Naive thymus-derived CD4-positive, alpha-beta T cell (primary cell): ENCODE results near the gene TTC27. TPM values are rescaled to one million over a fixed set of nuclear protein-coding genes. Genes with fewer than 3 reads are reported as not detected.
A peak's percentile ranks its signal among the peaks of the same experiment; 100 is the strongest.

ENCODE experiments used
- ATAC-seq: fragments of 150-1000 bp; cut with Tn5 transposase; 2 replicates; pipeline ENCODE4 v1.10.0; 2021; ENCODE audit warnings: mild to moderate bottlenecking, moderate library complexity
- CTCF ChIA-PET: fragments of 350-600 bp; sonication (Branson Sonifier 250); formaldehyde crosslinking; loops from one replicate; lab custom pipeline; 2021; ENCODE audit warnings: antibody characterized with exemption; lab: Charles Lee
- POLR2A ChIA-PET: fragments of 350-600 bp; sonication (Branson Sonifier 250); formaldehyde crosslinking; loops from one replicate; lab custom pipeline; 2021; ENCODE audit warnings: antibody characterized with exemption, inconsistent platforms; lab: Charles Lee
- DNase-seq, 9 donors: peaks; one replicate each; pipeline versions ENCODE4 v3.0.0 to v3.0.0-alpha.2; 2020 to 2022; ENCODE audit warnings: mixed read lengths in 1 of 9
- H3K27ac ChIP-seq: one replicate; pipeline ENCODE4 v1.7.0; 2013; ENCODE audit warnings: mild to moderate bottlenecking, low read depth, low read length, moderate library complexity
- H3K27me3 ChIP-seq, 2 donors: one replicate each; pipeline ENCODE4 v1.7.0; 2013; ENCODE audit warnings: low read length in 2 of 2, mild to moderate bottlenecking in 2 of 2, moderate library complexity in 2 of 2; ENCODE audit not compliant: control insufficient read depth in 2 of 2, insufficient read depth in 2 of 2
- H3K36me3 ChIP-seq, 3 experiments: 1 replicate in 2 of 3; 2 replicates in 1 of 3; pipeline ENCODE4 v1.7.0; 2013; ENCODE audit warnings: low read length in 3 of 3, mild to moderate bottlenecking in 3 of 3, moderate library complexity in 1 of 3; ENCODE audit not compliant: insufficient read depth in 3 of 3, control insufficient read depth in 2 of 3
- H3K4me1 ChIP-seq, 2 donors: one replicate each; pipeline ENCODE4 v1.7.0; 2013; ENCODE audit warnings: low read length in 2 of 2, mild to moderate bottlenecking in 2 of 2, moderate library complexity in 1 of 2; ENCODE audit not compliant: control insufficient read depth in 2 of 2, insufficient read depth in 2 of 2
- H3K4me3 ChIP-seq: 2 replicates; pipeline ENCODE4 v1.7.0; 2013; ENCODE audit warnings: mild to moderate bottlenecking, low read length
- H3K9me3 ChIP-seq, 3 experiments: 1 replicate in 2 of 3; 2 replicates in 1 of 3; pipeline ENCODE4 v1.7.0; 2013; ENCODE audit warnings: low read length in 3 of 3; ENCODE audit not compliant: control insufficient read depth in 2 of 3
- H3K27ac Mint-ChIP-seq, 9 donors: one replicate each; pipeline ENCODE4 v1.8.0; 2020 to 2022; ENCODE audit warnings: mixed read lengths in 9 of 9, mild to moderate bottlenecking in 8 of 9, moderate library complexity in 5 of 9, inconsistent platforms in 2 of 9
- H3K27me3 Mint-ChIP-seq, 5 donors: one replicate each; pipeline ENCODE4 v1.8.0; 2021 to 2022; ENCODE audit warnings: mixed read lengths in 5 of 5, mild to moderate bottlenecking in 1 of 5
- H3K36me3 Mint-ChIP-seq, 5 donors: one replicate each; pipeline ENCODE4 v1.8.0; 2020 to 2022; ENCODE audit warnings: mixed read lengths in 5 of 5, mild to moderate bottlenecking in 3 of 5, inconsistent platforms in 1 of 5
- H3K4me1 Mint-ChIP-seq, 7 donors: one replicate each; pipeline ENCODE4 v1.8.0; 2020 to 2022; ENCODE audit warnings: mixed read lengths in 7 of 7, mild to moderate bottlenecking in 3 of 7, inconsistent platforms in 1 of 7
- H3K4me3 Mint-ChIP-seq, 10 donors: one replicate each; pipeline ENCODE4 v1.8.0; 2020 to 2022; ENCODE audit warnings: mild to moderate bottlenecking in 10 of 10, mixed read lengths in 10 of 10, moderate library complexity in 6 of 10, inconsistent platforms in 2 of 10
- H3K9me3 Mint-ChIP-seq, 11 donors: one replicate each; pipeline ENCODE4 v1.8.0; 2020 to 2022; ENCODE audit warnings: mixed read lengths in 11 of 11, mild to moderate bottlenecking in 4 of 11, inconsistent platforms in 1 of 11, moderate library complexity in 1 of 11
- intact Hi-C, 2 donors: fragments of 100-400 bp; cut with micrococcal nuclease; formaldehyde crosslinking; loops; one replicate each; pipeline ENCODE4 v1.15.1; 2023
- polyA plus RNA-seq, 2 donors: library from polyadenylated mRNA; unstranded; fragments of 300-500 nt; fragmentation: Illumina TruSeq; gene quantifications; one replicate each; pipeline ENCODE4 v1.2.3, GENCODE V29; 2021
- total RNA-seq, 6 experiments: library from RNA in 5 of 6; stranded (reverse) in 5 of 6; gene quantifications; 1 replicate in 5 of 6; 2 replicates in 1 of 6; pipeline ENCODE4 v1.2.3 and lab custom pipeline; 2021 to 2026

The TTC27 gene
- total and polyA plus RNA-seq, 7 experiments from 2014 or later: 18.5 to 30.0 (median 23.9) TPM

DNA sequence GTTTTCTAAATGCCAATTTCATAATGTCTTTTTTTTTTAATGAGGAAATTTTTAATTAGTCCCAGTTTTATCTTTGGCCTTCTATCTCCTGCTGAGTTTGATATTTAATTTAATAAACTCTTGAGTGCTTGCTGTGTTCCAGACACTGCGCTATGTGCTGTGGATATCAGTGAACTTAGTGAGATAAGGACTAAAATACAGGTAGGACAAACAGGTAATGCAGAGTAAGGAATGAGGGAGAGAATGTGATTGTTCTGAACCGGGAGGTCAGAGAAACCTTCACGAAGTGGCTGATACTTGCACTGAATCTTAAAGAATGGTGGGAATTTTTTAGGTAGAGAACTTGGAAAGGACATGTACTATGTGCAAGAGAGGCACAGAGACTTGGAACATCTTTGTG is 28.2 kb downstream of the TTC27 start:
- H3K4me3 ChIP-seq: no peak overlapping the region
- H3K27me3 Mint-ChIP-seq: no peaks in the 10 kb centered on the region
- H3K36me3 ChIP-seq: peaks cover 0 to 22% (median 6%) of the 10 kb centered on the region in 3 experiments
- H3K36me3 Mint-ChIP-seq: peaks cover 4 to 74% (median 37%) of the 10 kb centered on the region in 5 donors
- H3K4me3 Mint-ChIP-seq: no peak overlapping the region
- no peak overlapping the region for H3K27ac Mint-ChIP-seq
- POLR2A ChIA-PET: interaction anchor here (0.7 kb wide), 1 partner anchor 228 kb away, joined by 3 read pairs; no protein-coding TSS in a partner anchor
- intact Hi-C loops: no loop called here
- H3K9me3 ChIP-seq: no peaks in the 10 kb centered on the region
- no peak overlapping the region for H3K27ac ChIP-seq
- H3K27me3 ChIP-seq: no peaks in the 10 kb centered on the region
- H3K9me3 Mint-ChIP-seq: peaks cover 0 to 8% (median 0%) of the 10 kb centered on the region in 11 donors
- DNase-seq (no peak), ATAC-seq (no peak)
- CTCF ChIA-PET: no interaction called here
- H3K4me1 Mint-ChIP-seq: peaks cover 0 to 15% (median 4%) of the 10 kb centered on the region in 7 donors
- H3K4me1 ChIP-seq: no peaks in the 10 kb centered on the region

- Mint-ChIP-seq H3K4me1 (peaks cover 0 to 25% (median 17%) of the 10 kb centered on the region in 7 donors), H3K9me3 (peaks cover 0 to 8% (median 0%) of the 10 kb centered on the region in 11 donors), H3K36me3 (peaks cover 3 to 65% (median 32%) of the 10 kb centered on the region in 5 donors), H3K27ac (no peak overlapping the region), H3K27me3 (no peaks in the 10 kb centered on the region), H3K4me3 (no peak overlapping the region)
- POLR2A ChIA-PET: no interaction called here
- Histone ChIP-seq H3K4me1 (no peaks in the 10 kb centered on the region), H3K27me3 (no peaks in the 10 kb centered on the region), H3K36me3 (no peaks in the 10 kb centered on the region), H3K4me3 (no peak overlapping the region), H3K9me3 (no peaks in the 10 kb centered on the region), H3K27ac (no peak overlapping the region)
- DNase-seq (no peak), ATAC-seq (no peak)
- CTCF ChIA-PET: no interaction called here
- intact Hi-C loops: no loop called here
Measured at GRCh38 chr2:32663864-32664263, 36.0 kb downstream of the TTC27 start.

DNA sequence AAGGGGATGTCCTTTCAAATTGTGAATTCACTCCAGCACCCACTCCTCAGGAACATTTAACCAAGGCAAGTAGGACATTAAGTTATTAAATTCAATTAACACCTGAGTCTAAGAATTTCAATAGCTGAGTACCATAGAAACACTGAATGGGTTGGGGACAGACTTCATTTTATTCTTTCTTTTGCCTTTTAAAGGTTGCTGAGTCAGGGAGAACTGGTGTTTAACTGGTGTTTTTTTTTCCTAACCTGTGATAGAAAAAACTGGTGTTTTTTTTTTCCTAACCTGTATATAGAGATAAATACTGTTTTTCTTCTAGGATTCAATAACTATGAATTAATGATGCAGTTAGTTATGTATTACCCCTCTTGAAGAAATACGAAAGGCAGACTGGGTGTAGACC is 38.9 kb downstream of the TTC27 start:
- Histone ChIP-seq H3K27ac (no peak overlapping the region), H3K36me3 (peaks cover 0 to 9% (median 0%) of the 10 kb centered on the region in 3 experiments), H3K4me3 (no peak overlapping the region), H3K9me3 (no peaks in the 10 kb centered on the region), H3K27me3 (no peaks in the 10 kb centered on the region), H3K4me1 (no peaks in the 10 kb centered on the region)
- peaks cover 0 to 57% (median 24%) of the 10 kb centered on the region in 5 donors for H3K36me3 Mint-ChIP-seq
- no peak overlapping the region for H3K4me3 Mint-ChIP-seq
- no peak for DNase-seq
- H3K27ac Mint-ChIP-seq: no peak overlapping the region
- CTCF ChIA-PET: no interaction called here
- no peaks in the 10 kb centered on the region for H3K27me3 Mint-ChIP-seq
- peaks cover 0 to 10% (median 8%) of the 10 kb centered on the region in 7 donors for H3K4me1 Mint-ChIP-seq
- no peak for ATAC-seq
- POLR2A ChIA-PET: no interaction called here
- intact Hi-C loops: no loop called here
- H3K9me3 Mint-ChIP-seq: no peaks in the 10 kb centered on the region

DNA sequence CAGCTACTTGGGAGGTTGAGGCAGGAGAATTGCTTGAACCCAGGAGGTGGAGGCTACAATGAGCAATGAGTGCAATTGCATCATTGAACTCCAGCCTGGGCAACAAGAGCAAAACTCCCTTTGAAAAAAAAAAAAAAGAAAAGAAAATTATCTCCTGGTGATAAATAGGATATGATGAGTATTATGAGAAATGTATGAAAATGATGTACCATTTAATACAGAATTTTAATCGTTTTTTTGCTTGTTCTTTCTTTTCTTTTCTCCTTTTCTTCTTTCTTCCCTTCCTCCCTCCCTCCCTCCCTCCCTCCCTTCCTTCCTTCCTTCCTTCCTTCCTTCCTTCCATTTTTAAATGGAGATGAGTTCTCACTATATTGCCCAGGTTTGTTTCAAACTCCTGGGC is 40.4 kb downstream of the TTC27 start:
- H3K9me3 ChIP-seq: no peaks in the 10 kb centered on the region
- peaks cover 0 to 1% (median 0%) of the 10 kb centered on the region in 7 donors for H3K4me1 Mint-ChIP-seq
- H3K4me1 ChIP-seq: no peaks in the 10 kb centered on the region
- DNase-seq (no peak), ATAC-seq (no peak)
- H3K27ac ChIP-seq: no peak overlapping the region
- H3K27me3 Mint-ChIP-seq: no peaks in the 10 kb centered on the region
- ChIA-PET POLR2A (interaction anchor here (0.6 kb wide), 1 partner anchor 47 kb away, joined by 3 read pairs; no protein-coding TSS in a partner anchor), CTCF (no interaction called here)
- no peaks in the 10 kb centered on the region for H3K27me3 ChIP-seq
- no peak overlapping the region for H3K4me3 ChIP-seq
- no peaks in the 10 kb centered on the region for H3K9me3 Mint-ChIP-seq
- intact Hi-C loops: no loop called here
- peaks cover 0 to 60% (median 38%) of the 10 kb centered on the region in 5 donors for H3K36me3 Mint-ChIP-seq
- H3K27ac Mint-ChIP-seq: no peak overlapping the region
- H3K4me3 Mint-ChIP-seq: no peak overlapping the region
- H3K36me3 ChIP-seq: peaks cover 0 to 9% (median 0%) of the 10 kb centered on the region in 3 experiments

- H3K4me1 ChIP-seq: no peaks in the 10 kb centered on the region
- intact Hi-C loops: no loop called here
- no peak for DNase-seq
- ChIA-PET POLR2A (no interaction called here), CTCF (interaction anchor here (0.6 kb wide), 1 partner anchor 804 kb away, joined by 4 read pairs; the partner anchor contains the start of gene RASGRP3)
- ATAC-seq: no peak
- Mint-ChIP-seq H3K36me3 (peaks cover 0 to 55% (median 32%) of the 10 kb centered on the region in 5 donors), H3K4me3 (no peak overlapping the region), H3K9me3 (no peaks in the 10 kb centered on the region), H3K27ac (peak overlapping the region in 1 of 9 donors; percentile 0), H3K4me1 (peaks cover 0 to 3% (median 0%) of the 10 kb centered on the region in 7 donors), H3K27me3 (no peaks in the 10 kb centered on the region)
- no peak overlapping the region for H3K27ac ChIP-seq
- H3K4me3 ChIP-seq: no peak overlapping the region
- no peaks in the 10 kb centered on the region for H3K27me3 ChIP-seq
- peaks cover 0 to 17% (median 0%) of the 10 kb centered on the region in 3 experiments for H3K36me3 ChIP-seq
- H3K9me3 ChIP-seq: no peaks in the 10 kb centered on the region
Measured at GRCh38 chr2:32671885-32672533, 44.2 kb downstream of the TTC27 start.

- no peak for ATAC-seq
Measured at GRCh38 chr2:32678825-32679224, 51.0 kb downstream of the TTC27 start.

More at GRCh38 chr2:32678825-32679224, 51.0 kb downstream of the TTC27 start:
- H3K27ac Mint-ChIP-seq: peak overlapping the region in 1 of 9 donors; percentile 16
- Histone ChIP-seq H3K27ac (no peak overlapping the region), H3K36me3 (peaks cover 3 to 35% (median 6%) of the 10 kb centered on the region in 3 experiments), H3K9me3 (no peaks in the 10 kb centered on the region), H3K4me1 (no peaks in the 10 kb centered on the region), H3K27me3 (no peaks in the 10 kb centered on the region), H3K4me3 (no peak overlapping the region)
- H3K4me3 Mint-ChIP-seq: no peak overlapping the region
- peaks cover 0 to 13% (median 2%) of the 10 kb centered on the region in 7 donors for H3K4me1 Mint-ChIP-seq
- ChIA-PET POLR2A (no interaction called here), CTCF (no interaction called here)
- peaks cover 7 to 63% (median 35%) of the 10 kb centered on the region in 5 donors for H3K36me3 Mint-ChIP-seq
- H3K27me3 Mint-ChIP-seq: no peaks in the 10 kb centered on the region
- no peaks in the 10 kb centered on the region for H3K9me3 Mint-ChIP-seq
- intact Hi-C loops: no loop called here
- no peak for DNase-seq
